Measurements from ENCODE around the gene MSI2. TPM values are rescaled to one million over a fixed set of nuclear protein-coding genes. Genes with fewer than 3 reads are reported as not detected.

MSI2 gene
- total RNA-seq, 2 donors from 2014 or later = 88.3 to 114 TPM

GRCh38 chr17:57266902-57267311 is 10.6 kb downstream of the MSI2 start:
- no peak overlapping the region for H3K27ac Mint-ChIP-seq
- Histone ChIP-seq H3K36me3 (ENCODE audit: control insufficient read depth, insufficient read depth, low read length) (peaks cover 72% of the 10 kb centered on the region), H3K4me3 (ENCODE audit: low read length) (no peak overlapping the region), H3K9ac (ENCODE audit: extremely low read depth, low read length, poor library complexity, severe bottlenecking) (no peak overlapping the region), H3K4me1 (ENCODE audit: control insufficient read depth, insufficient read depth, low read length) (no peaks in the 10 kb centered on the region), H3K9me3 (ENCODE audit: control insufficient read depth, low read length) (no peaks in the 10 kb centered on the region), H3K27me3 (ENCODE audit: control insufficient read depth, insufficient read depth, low read length, poor library complexity, severe bottlenecking) (no peaks in the 10 kb centered on the region), H3K27ac (ENCODE audit: low read depth, low read length) (no peak overlapping the region)
- peaks cover 12% of the 10 kb centered on the region for H3K4me1 Mint-ChIP-seq
- WGBS, 2 experiments (ENCODE audit: insufficient coverage in 1 of 2, insufficient read length in 1 of 2) = 93 to 98% methylated on average over 9 to 14 of the region's 14 CpGs
- peak; percentile 33 for DNase-seq
- H3K27me3 Mint-ChIP-seq (ENCODE audit: insufficient read depth) = no peaks in the 10 kb centered on the region
- peaks cover 78% of the 10 kb centered on the region for H3K36me3 Mint-ChIP-seq (ENCODE audit: low read depth)
- H3K4me3 Mint-ChIP-seq = no peak overlapping the region
- no peaks in the 10 kb centered on the region for H3K9me3 Mint-ChIP-seq
- TF ChIP-seq CTCF (conservative IDR thresholded peaks at IDR 0.05) = no peak

GRCh38 chr17:57268181-57268580 is 11.9 kb downstream of the MSI2 start:
- Mint-ChIP-seq H3K27ac (no peak overlapping the region), H3K36me3 (ENCODE audit: low read depth) (peaks cover 68% of the 10 kb centered on the region)
- no peaks in the 10 kb centered on the region for H3K27me3 ChIP-seq (ENCODE audit: control insufficient read depth, insufficient read depth, low read length, poor library complexity, severe bottlenecking)

GRCh38 chr17:57269052-57269451 is 12.7 kb downstream of the MSI2 start:
- no peak overlapping the region for H3K27ac Mint-ChIP-seq
- Histone ChIP-seq H3K4me1 (ENCODE audit: control insufficient read depth, insufficient read depth, low read length) (no peaks in the 10 kb centered on the region), H3K9ac (ENCODE audit: extremely low read depth, low read length, poor library complexity, severe bottlenecking) (no peak overlapping the region), H3K4me3 (ENCODE audit: low read length) (no peak overlapping the region), H3K27ac (ENCODE audit: low read depth, low read length) (no peak overlapping the region), H3K36me3 (ENCODE audit: control insufficient read depth, insufficient read depth, low read length) (peaks cover 69% of the 10 kb centered on the region), H3K27me3 (ENCODE audit: control insufficient read depth, insufficient read depth, low read length, poor library complexity, severe bottlenecking) (no peaks in the 10 kb centered on the region), H3K9me3 (ENCODE audit: control insufficient read depth, low read length) (no peaks in the 10 kb centered on the region)
- H3K27me3 Mint-ChIP-seq (ENCODE audit: insufficient read depth) = no peaks in the 10 kb centered on the region
- H3K4me3 Mint-ChIP-seq = no peak overlapping the region
- H3K4me1 Mint-ChIP-seq = peaks cover 20% of the 10 kb centered on the region
- peak; percentile 33 for DNase-seq
- WGBS, 2 experiments (ENCODE audit: insufficient coverage in 1 of 2, insufficient read length in 1 of 2) = 98 to 100% methylated on average over 3 of the region's 3 CpGs
- H3K36me3 Mint-ChIP-seq (ENCODE audit: low read depth) = peaks cover 66% of the 10 kb centered on the region
- no peak for TF ChIP-seq CTCF (conservative IDR thresholded peaks at IDR 0.05)
- H3K9me3 Mint-ChIP-seq = no peaks in the 10 kb centered on the region

More at GRCh38 chr17:57268181-57268580, 11.9 kb downstream of the MSI2 start:
- WGBS, 2 experiments (ENCODE audit: insufficient coverage in 1 of 2, insufficient read length in 1 of 2) = 96% methylated on average over 6 of the region's 8 CpGs; no CpG with 5 or more reads in 1 of the 2 experiments
- H3K9me3 ChIP-seq (ENCODE audit: control insufficient read depth, low read length) = no peaks in the 10 kb centered on the region
- H3K9me3 Mint-ChIP-seq = no peaks in the 10 kb centered on the region
- no peak overlapping the region for H3K9ac ChIP-seq (ENCODE audit: extremely low read depth, low read length, poor library complexity, severe bottlenecking)
- no peaks in the 10 kb centered on the region for H3K27me3 Mint-ChIP-seq (ENCODE audit: insufficient read depth)
- peak; percentile 12 for DNase-seq
- H3K4me3 ChIP-seq (ENCODE audit: low read length) = no peak overlapping the region
- H3K4me1 ChIP-seq (ENCODE audit: control insufficient read depth, insufficient read depth, low read length) = no peaks in the 10 kb centered on the region
- H3K36me3 ChIP-seq (ENCODE audit: control insufficient read depth, insufficient read depth, low read length) = peaks cover 71% of the 10 kb centered on the region
- no peak for TF ChIP-seq CTCF (conservative IDR thresholded peaks at IDR 0.05)
- H3K4me3 Mint-ChIP-seq = no peak overlapping the region
- peaks cover 20% of the 10 kb centered on the region for H3K4me1 Mint-ChIP-seq
- H3K27ac ChIP-seq (ENCODE audit: low read depth, low read length) = no peak overlapping the region

All from endodermal cell (in vitro differentiated cells).